HG02973 (cell line): ENCODE results near the gene PCBP4.
"Not testable (repeated sequence)": the region's sequence is repeated elsewhere in the genome, so short reads cannot be mapped to it uniquely, and the experiment has no call there.

Experiments
- ATAC-seq: cut with Tn5 transposase; IDR thresholded peaks from one replicate; pipeline ENCODE4 v1.9.1; 2021; ENCODE audit warnings: moderate library complexity; ENCODE audit not compliant: unreplicated experiment

Gene PCBP4

DNA sequence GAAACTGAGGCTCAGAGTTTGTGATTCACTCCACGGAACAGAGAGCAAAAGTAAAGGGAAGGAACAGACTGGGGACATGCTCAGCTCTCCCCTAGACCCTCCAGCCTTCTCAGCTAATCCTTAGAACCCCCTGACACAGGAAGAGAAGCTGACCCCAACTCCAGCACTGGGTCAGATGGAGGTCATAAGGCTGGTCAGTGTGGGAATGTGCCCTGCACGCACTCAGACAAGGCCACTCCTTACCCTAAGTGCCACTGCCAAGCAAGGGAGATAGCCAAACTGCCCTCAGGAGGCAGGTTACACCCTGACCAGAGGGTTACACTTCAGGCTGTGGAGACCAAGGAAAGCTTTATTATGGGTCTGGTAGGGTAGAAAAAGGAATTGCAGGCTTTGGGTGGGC lies 27.3 kb upstream of the PCBP4 start:
- ATAC-seq: no peak

GRCh38 chr3:51993657-51994056 lies 26.4 kb upstream of the PCBP4 start:
- ATAC-seq: not testable (repeated sequence)

GRCh38 chr3:51992017-51992682 lies 24.9 kb upstream of the PCBP4 start:
- ATAC-seq: no peak

- not testable (repeated sequence) for ATAC-seq
Measured at GRCh38 chr3:51990501-51990971, 23.3 kb upstream of the PCBP4 start.

GRCh38 chr3:51988286-51989146 lies 21.3 kb upstream of the PCBP4 start:
- no peak for ATAC-seq

DNA sequence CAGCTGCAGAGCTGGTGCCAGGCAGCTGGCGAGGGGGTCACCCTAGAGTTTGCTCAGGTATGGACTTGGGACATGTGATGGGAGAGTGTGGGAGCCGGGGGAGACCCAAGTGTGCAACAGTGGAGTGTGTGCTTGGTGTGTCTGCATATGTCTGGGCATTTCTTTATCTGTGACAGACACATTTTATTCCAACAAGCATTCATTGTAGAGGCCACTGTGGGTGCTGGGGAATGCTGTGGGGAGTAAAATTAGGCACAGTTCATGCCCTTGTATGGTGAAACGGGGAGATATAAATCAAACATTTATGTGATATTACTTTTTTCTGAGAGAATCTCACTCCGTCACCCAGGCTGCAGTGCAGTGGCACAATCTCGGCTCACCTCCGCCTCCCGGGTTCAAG lies 20.3 kb upstream of the PCBP4 start:
- ATAC-seq: no peak

- no peak for ATAC-seq
Measured at GRCh38 chr3:51986010-51986947, 19.0 kb upstream of the PCBP4 start.

DNA sequence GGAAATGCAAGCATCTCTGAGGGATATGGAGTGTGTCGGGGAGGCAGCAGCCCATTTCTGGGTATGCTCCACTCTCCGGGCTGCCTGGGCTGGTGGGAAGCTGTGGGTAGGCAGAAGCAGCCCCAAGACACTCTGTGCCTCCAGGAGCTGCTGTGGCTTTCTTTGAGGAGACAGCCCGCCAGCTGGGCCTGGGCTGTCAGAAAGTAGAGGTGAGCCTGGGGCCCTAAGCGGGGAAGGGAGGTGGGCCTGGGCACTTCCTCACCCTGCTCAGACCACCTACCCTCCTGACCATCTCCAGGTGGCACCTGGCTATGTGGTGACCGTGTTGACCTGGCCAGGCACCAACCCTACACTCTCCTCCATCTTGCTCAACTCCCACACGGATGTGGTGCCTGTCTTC lies 17.8 kb upstream of the PCBP4 start:
- no peak for ATAC-seq

DNA sequence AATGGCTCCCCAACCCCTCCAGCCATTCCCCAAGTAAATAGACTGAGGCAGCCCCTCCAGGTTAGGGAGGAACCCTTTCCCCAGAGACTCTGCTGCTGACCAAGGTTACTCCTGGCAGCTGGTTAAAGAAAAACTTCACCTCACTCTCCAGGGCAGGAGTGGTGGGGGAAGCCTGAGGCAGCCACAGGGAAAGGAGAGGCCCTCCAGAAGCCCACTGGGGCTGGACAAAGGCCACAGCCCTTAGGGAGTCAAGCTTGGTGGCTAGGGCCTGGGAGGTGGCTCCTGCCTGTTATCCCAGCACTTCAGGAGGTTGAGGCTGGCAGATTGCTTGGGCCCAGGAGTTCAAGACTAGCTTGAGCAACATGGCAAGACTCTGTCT lies 17.0 kb upstream of the PCBP4 start:
- ATAC-seq: no peak

DNA sequence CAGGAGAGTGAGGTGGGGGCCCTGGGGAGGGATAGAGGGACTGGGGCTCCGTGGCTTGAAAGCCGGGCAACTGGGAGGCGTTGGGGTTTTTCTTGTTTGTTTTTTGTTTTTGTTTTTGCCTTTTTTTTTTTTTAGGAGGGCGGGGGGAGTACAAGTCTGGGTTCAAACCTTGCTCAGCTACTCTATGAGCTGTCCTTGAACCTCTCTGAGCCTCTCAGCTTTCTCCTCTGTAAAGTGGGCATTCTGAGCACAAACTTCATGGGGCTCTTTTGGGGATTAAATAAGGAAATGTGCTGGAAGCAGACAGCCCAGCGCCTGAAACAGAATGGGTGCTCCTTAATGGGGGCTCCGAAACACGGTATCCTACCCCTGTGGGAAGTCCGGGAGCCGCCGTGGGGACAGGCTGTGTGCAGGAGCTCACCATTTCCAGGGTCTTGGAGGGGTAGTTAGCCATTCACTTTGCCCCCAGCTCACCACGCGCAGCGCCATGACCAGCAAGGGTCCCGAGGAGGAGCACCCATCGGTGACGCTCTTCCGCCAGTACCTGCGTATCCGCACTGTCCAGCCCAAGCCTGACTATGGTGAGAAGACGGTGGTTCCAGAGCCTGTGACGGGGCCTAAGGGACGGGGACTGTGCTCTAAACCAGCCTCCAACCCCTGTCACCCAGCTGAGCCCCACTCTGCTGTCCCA lies 16.5 kb upstream of the PCBP4 start:
- no peak for ATAC-seq

DNA sequence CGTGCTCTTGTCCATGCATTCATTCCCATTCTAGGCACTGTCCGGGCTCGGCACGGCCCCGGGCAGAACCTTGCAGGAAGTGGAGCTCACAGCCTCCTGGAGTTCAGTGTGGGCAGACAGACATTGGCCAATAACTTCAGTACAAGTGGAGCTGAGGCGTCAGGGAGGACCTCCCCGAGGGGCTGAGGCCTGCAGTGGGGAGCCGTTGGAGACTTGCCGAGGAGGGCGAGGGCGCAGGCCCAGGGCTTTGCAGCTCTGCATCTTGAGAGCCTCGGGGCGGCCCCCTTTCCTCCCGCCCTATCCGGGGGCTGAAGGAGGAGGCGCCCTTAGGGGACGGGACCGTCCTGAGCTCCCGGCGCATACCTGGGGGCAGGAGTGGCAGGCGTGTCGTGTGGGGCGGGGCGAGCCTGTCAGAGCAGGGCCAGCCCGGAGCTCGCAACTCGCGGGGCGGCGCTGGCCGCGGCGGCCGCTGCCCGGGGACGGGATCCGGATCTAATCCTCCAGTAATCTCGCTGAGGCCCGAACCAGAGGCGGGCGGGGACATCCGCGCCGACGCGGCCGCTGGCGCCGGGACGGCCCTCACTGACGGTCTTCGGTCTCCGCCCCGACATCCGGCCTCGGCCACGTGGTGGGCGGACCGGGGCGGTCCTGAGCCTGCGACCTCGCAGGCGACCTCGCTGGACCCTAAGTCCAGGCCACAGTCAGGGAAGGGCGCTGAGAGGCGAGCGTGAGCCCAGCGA lies 15.8 kb upstream of the PCBP4 start, which contains the start of gene ACY1:
TSS of gene ACY1 (plus strand) at position 698 of the 740 bp plus-strand sequence. CDS start 530 bp downstream, outside the sequence.
- ATAC-seq: peak; percentile 58

- peak; percentile 28 for ATAC-seq
Measured at GRCh38 chr3:51982352-51982837, 15.1 kb upstream of the PCBP4 start.

- no peak for ATAC-seq
Measured at GRCh38 chr3:51980253-51980652, 13.0 kb upstream of the PCBP4 start.

DNA sequence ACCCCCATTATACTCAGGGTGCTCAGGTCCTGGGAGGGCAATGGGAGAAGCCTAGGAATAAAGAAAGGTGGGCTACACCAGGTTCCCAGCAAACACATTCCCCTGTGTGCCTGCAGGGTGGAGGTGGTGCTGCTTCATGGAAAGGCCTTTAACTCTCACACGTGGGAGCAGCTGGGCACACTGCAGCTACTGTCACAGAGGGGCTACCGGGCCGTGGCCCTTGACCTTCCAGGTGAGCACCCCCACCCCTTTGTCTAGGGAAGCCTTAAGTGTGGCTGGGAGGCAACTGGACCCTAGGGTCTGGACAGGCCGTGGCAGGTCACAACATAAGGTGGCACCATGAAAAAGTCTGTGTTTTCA lies 10.9 kb upstream of the PCBP4 start:
- no peak for ATAC-seq

GRCh38 chr3:51977446-51978142 lies 10.3 kb upstream of the PCBP4 start:
- ATAC-seq: no peak

DNA sequence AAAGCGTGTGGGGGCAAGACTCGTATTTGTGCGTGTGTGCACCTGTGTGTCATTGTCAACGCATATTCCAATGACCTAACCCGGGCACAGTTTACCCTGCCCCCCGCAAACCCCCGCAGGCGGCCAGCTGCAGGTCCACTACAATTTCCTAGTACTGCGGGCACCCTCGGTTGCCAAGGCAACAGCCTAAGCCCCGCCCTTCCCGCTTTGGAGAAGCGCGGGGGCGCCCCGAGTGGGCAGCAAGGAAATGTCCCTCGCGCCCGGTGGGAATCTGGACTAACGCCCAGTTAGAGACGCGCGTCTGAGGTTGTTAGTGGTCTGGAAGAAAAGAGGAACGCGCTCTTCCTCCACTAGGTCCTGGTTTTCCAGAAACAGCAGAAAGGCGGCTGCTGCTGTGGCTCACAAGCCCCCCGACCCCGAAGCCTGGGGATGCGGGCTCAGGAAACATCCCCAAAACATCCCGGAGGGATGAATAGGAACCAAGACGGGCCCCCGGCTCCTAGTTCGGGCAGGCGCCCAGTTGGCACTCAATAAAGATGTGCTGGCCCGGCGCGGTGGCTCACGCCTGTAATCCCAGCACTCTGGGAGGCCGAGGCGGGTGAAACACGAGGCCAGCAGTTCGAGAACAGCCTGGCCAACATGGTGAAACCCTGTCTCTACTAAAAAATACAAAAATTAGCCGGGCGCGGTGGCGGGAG lies 8.7 kb upstream of the PCBP4 start:
- no peak for ATAC-seq

DNA sequence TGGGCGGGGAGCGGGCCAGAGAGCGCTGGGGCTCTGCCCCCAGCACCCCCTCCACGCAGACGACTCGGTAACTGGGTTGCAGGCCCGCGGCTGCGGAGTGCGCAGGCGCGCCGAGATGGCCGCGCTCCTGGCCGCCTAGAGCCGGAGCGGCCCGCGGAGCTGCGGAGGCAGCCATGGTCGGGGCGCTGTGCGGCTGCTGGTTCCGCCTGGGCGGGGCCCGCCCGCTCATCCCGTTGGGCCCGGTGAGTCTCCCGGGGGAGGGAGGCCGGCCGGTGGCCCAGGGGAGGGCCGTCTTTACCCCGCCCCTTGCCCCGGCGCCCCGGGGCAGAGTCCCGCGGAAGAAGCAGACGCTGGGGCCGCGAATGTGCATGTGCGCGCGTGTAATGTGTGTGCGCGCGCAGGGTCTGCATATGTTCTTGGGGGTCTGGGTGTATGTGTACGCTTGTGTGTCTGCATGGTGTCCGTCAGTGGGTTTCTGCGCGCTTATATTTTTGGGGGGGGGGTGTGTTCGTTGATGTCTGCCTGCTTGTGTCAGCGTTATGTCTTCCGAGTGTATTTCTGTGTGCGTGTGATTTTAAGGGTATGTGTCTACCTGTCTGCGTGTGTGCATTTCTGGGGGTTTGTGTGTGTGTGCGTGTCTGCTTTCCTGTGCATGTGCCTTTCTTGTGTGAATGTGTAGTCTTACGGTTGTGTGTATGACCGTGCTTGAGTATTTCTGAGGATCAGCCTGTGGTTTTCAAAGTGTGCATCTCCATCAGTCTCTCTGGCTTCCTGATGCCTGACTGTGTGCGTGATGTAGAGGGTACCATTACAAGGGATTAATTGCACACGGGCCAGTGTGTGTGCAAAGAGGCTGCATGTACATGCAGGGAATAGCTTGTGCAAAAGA lies 8.0 kb upstream of the PCBP4 start, which contains the start of gene ABHD14A:
TSS of gene ABHD14A (plus strand) at position 102 of the 889 bp plus-strand sequence. CDS start at position 174, 72 bp downstream.
- ATAC-seq: peak; percentile 54
